HG03460 (cell line): Measurements from ENCODE around the gene CAMK2G.
A peak's percentile ranks its signal among the peaks of the same experiment; 100 is the strongest.
"Not testable (repeated sequence)": the region's sequence is repeated elsewhere in the genome, so short reads cannot be mapped to it uniquely, and the experiment has no call there.

ENCODE experiments used
- ATAC-seq: cut with Tn5 transposase; IDR thresholded peaks from one replicate; pipeline ENCODE4 v1.9.1; 2021; ENCODE audit not compliant: unreplicated experiment

The CAMK2G gene

GRCh38 chr10:73797324-73798025, 76.9 kb downstream of the CAMK2G start:
- no peak for ATAC-seq

- no peak for ATAC-seq
These were observed 77.6 kb downstream of the CAMK2G start for GRCh38 chr10:73796766-73797165.

- ATAC-seq: not testable (repeated sequence)
These were observed 78.3 kb downstream of the CAMK2G start for GRCh38 chr10:73796035-73796434.

- ATAC-seq: not testable (repeated sequence)
These were observed 78.9 kb downstream of the CAMK2G start for GRCh38 chr10:73795491-73795890.

GRCh38 chr10:73793456-73793855, 80.9 kb downstream of the CAMK2G start:
- ATAC-seq: no peak

- no peak for ATAC-seq
These were observed 82.4 kb downstream of the CAMK2G start for GRCh38 chr10:73791871-73792400.

- no peak for ATAC-seq
These were observed 83.3 kb downstream of the CAMK2G start for GRCh38 chr10:73790886-73791625.

- ATAC-seq: no peak
These were observed 84.7 kb downstream of the CAMK2G start for GRCh38 chr10:73789659-73790055.

GRCh38 chr10:73788864-73789658, 85.3 kb downstream of the CAMK2G start:
- no peak for ATAC-seq

- ATAC-seq: not testable (repeated sequence)
These were observed 87.1 kb downstream of the CAMK2G start for GRCh38 chr10:73787031-73787800.

- no peak for ATAC-seq
These were observed 87.9 kb downstream of the CAMK2G start for GRCh38 chr10:73786512-73786885.

- peak; percentile 22 for ATAC-seq
These were observed 88.4 kb downstream of the CAMK2G start for GRCh38 chr10:73785721-73786511.

- peak; percentile 66 for ATAC-seq
These were observed 89.1 kb downstream of the CAMK2G start, which contains the start of gene ZSWIM8 for GRCh38 chr10:73785211-73785720. Gene ZSWIM8 (plus strand): TSS chr10:73785606. CDS start chr10:73785879, 273 bp downstream.

GRCh38 chr10:73782749-73783085, 91.6 kb downstream of the CAMK2G start:
- ATAC-seq: no peak

- peak; percentile 41 for ATAC-seq
These were observed 92.2 kb downstream of the CAMK2G start, which contains the start of gene CHCHD1 for GRCh38 chr10:73781879-73782748. Gene CHCHD1 (plus strand): TSS chr10:73782048. CDS start chr10:73782076, 28 bp downstream.

- no peak for ATAC-seq
These were observed 92.8 kb downstream of the CAMK2G start for GRCh38 chr10:73781548-73781878.

GRCh38 chr10:73780966-73781365, 93.4 kb downstream of the CAMK2G start:
- ATAC-seq: no peak

- no peak for ATAC-seq
These were observed 94.1 kb downstream of the CAMK2G start for GRCh38 chr10:73780301-73780700.
